PC-3 (cell line): ENCODE data around the gene ZC3H15. TPM values are rescaled to one million over a fixed set of nuclear protein-coding genes. Genes with fewer than 3 reads are reported as not detected.

Experiments
- ATAC-seq: fragments of 200-7000 bp; cut with Tn5 transposase; 2 replicates; pipeline ENCODE4 v1.9.1; 2020; ENCODE audit warnings: mild to moderate bottlenecking, moderate library complexity
- BruUV-seq: library from RNA; stranded (reverse); fragments of 400-500 nt; replicated peaks from 2 replicates; lab custom pipeline; 2021; lab: Mats Ljungman, UMichigan
- CTCF ChIA-PET: fragments of 300-600 bp; sonication (Branson Sonifier 250); formaldehyde crosslinking; loops from one replicate; lab custom pipeline; 2022; ENCODE audit warnings: antibody characterized with exemption; lab: Charles Lee
- POLR2A ChIA-PET: fragments of 300-600 bp; sonication (Branson Sonifier 250); formaldehyde crosslinking; loops from one replicate; lab custom pipeline; 2022; ENCODE audit warnings: antibody characterized with exemption; ENCODE audit not compliant: unreplicated experiment; lab: Charles Lee
- DNase-seq: peaks from one replicate; pipeline ENCODE4 v3.0.0-alpha.2; 2015
- H2AFZ ChIP-seq: fragments of 300-600 bp; sonication (generic); 2 replicates; pipeline ENCODE4 v1.6.0; 2016; ENCODE audit warnings: antibody characterized with exemption, low read length
- H3F3A ChIP-seq: fragments of 300-600 bp; sonication (generic); one replicate; pipeline ENCODE4 v1.6.0; 2017; ENCODE audit warnings: antibody characterized with exemption, low read length, control low read depth, mild to moderate bottlenecking; ENCODE audit not compliant: unreplicated experiment
- H3K27ac ChIP-seq: fragments of 300-600 bp; sonication (generic); 2 replicates; pipeline ENCODE4 v1.5.1; 2016; ENCODE audit warnings: mild to moderate bottlenecking, low read length
- H3K27me3 ChIP-seq: fragments of 300-600 bp; sonication (generic); 2 replicates; pipeline ENCODE4 v1.6.1; 2016; ENCODE audit warnings: low read length, mixed read lengths
- H3K36me3 ChIP-seq: fragments of 300-600 bp; sonication (generic); 2 replicates; pipeline ENCODE4 v1.6.1; 2016; ENCODE audit warnings: low read depth, mixed run types, low read length, mixed read lengths
- H3K4me1 ChIP-seq: fragments of 300-600 bp; sonication (generic); 2 replicates; pipeline ENCODE4 v1.5.1; 2016; ENCODE audit warnings: low read length; ENCODE audit not compliant: insufficient read depth
- H3K4me2 ChIP-seq: fragments of 300-600 bp; sonication (generic); 2 replicates; pipeline ENCODE4 v1.6.0; 2016; ENCODE audit warnings: low read length
- H3K4me3 ChIP-seq: fragments of 300-600 bp; sonication (generic); 2 replicates; pipeline ENCODE4 v1.5.1; 2016; ENCODE audit warnings: mild to moderate bottlenecking, low read length, mixed read lengths
- H3K79me2 ChIP-seq: fragments of 300-600 bp; sonication (generic); 2 replicates; pipeline ENCODE4 v1.6.1; 2017; ENCODE audit warnings: low read length, mixed read lengths
- H3K9ac ChIP-seq: fragments of 300-600 bp; sonication (generic); 2 replicates; pipeline ENCODE4 v1.6.0; 2016; ENCODE audit warnings: mild to moderate bottlenecking, low read length
- H3K9me2 ChIP-seq: fragments of 300-600 bp; sonication (generic); replicated peaks from 2 replicates; pipeline ENCODE4 v1.6.1; 2016; ENCODE audit warnings: mixed run types, low read length, mixed read lengths
- H3K9me3 ChIP-seq: fragments of 300-600 bp; sonication (generic); 2 replicates; pipeline ENCODE4 v1.6.1; 2016; ENCODE audit warnings: low read length, mixed read lengths
- H4K20me1 ChIP-seq: fragments of 300-600 bp; sonication (generic); 2 replicates; pipeline ENCODE4 v1.6.1; 2016; ENCODE audit warnings: low read length, mixed read lengths
- CTCF ChIP-seq: fragments of 300-600 bp; sonication (generic); conservative IDR thresholded peaks from 2 replicates; pipeline ENCODE4 v1.5.1; 2017; ENCODE audit warnings: antibody characterized with exemption, low read depth, mild to moderate bottlenecking, low read length
- EZH2 ChIP-seq: fragments of 300-600 bp; sonication (generic); IDR thresholded peaks from one replicate; pipeline ENCODE4 v1.6.1; 2017; ENCODE audit warnings: antibody characterized with exemption, mild to moderate bottlenecking, low read length; ENCODE audit not compliant: unreplicated experiment
- EZH2phosphoT487 ChIP-seq: fragments of 300-600 bp; sonication (generic); IDR thresholded peaks from 2 replicates; pipeline ENCODE4 v1.6.1; 2018; ENCODE audit warnings: mild to moderate bottlenecking, antibody characterized with exemption, low read length, borderline replicate concordance
- intact Hi-C: fragments of 100-400 bp; cut with micrococcal nuclease; formaldehyde crosslinking; loops from 2 replicates; pipeline ENCODE4 v1.9.0; 2023
- total RNA-seq: library from RNA; depleted of rRNA; stranded (reverse); fragments of >200 nt; gene quantifications from 2 replicates; pipeline ENCODE4 v1.2.3, GENCODE V29; 2014

Gene ZC3H15
- total RNA-seq, 1 experiment from 2014 or later: 58.2 TPM

DNA sequence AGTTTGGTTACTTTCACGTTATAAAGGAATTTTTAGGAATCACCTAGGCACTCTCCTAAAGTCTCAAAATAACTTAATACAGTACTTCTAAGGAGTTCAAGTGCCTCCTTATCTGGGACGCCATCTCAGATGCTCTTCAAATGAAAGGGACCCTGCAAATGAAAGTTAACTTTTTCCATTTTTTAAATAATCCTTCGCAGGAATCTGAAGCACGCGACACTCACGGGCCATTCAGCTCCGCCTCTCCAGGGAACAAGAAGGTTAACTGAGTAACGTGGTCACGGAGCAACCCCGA is 537 bp upstream of the ZC3H15 start:
- no peaks in the 10 kb centered on the region for H3F3A ChIP-seq
- H3K4me2 ChIP-seq: peak overlapping the region; percentile 92
- H2AFZ ChIP-seq: peak overlapping the region; percentile 84
- peak overlapping the region; percentile 90 for H3K4me3 ChIP-seq
- no peaks in the 10 kb centered on the region for H3K36me3 ChIP-seq
- no peaks in the 10 kb centered on the region for H3K9me3 ChIP-seq
- no peaks in the 10 kb centered on the region for H3K9me2 ChIP-seq
- H3K27me3 ChIP-seq: no peaks in the 10 kb centered on the region
- BruUV-seq: TSS peak; percentile 80
- peaks cover 37% of the 10 kb centered on the region for H4K20me1 ChIP-seq
- intact Hi-C loops: loop anchor here (5.0 kb wide), 1 partner anchor 107 kb away; the partner anchor contains the start of gene ITGAV
- CTCF ChIA-PET: no interaction called here
- no peak for DNase-seq
- peaks cover 72% of the 10 kb centered on the region for H3K79me2 ChIP-seq
- H3K4me1 ChIP-seq: peaks cover 22% of the 10 kb centered on the region
- POLR2A ChIA-PET: interaction anchor here (0.6 to 0.8 kb wide), 5 partner anchors 157 to 1752 kb away, joined by 3 to 6 read pairs (median 5); no protein-coding TSS in a partner anchor
- TF ChIP-seq EZH2phosphoT487 (no peak), CTCF (no peak)
- no peak for ATAC-seq
- H3K9ac ChIP-seq: peak overlapping the region; percentile 93
- peak overlapping the region; percentile 72 for H3K27ac ChIP-seq

DNA sequence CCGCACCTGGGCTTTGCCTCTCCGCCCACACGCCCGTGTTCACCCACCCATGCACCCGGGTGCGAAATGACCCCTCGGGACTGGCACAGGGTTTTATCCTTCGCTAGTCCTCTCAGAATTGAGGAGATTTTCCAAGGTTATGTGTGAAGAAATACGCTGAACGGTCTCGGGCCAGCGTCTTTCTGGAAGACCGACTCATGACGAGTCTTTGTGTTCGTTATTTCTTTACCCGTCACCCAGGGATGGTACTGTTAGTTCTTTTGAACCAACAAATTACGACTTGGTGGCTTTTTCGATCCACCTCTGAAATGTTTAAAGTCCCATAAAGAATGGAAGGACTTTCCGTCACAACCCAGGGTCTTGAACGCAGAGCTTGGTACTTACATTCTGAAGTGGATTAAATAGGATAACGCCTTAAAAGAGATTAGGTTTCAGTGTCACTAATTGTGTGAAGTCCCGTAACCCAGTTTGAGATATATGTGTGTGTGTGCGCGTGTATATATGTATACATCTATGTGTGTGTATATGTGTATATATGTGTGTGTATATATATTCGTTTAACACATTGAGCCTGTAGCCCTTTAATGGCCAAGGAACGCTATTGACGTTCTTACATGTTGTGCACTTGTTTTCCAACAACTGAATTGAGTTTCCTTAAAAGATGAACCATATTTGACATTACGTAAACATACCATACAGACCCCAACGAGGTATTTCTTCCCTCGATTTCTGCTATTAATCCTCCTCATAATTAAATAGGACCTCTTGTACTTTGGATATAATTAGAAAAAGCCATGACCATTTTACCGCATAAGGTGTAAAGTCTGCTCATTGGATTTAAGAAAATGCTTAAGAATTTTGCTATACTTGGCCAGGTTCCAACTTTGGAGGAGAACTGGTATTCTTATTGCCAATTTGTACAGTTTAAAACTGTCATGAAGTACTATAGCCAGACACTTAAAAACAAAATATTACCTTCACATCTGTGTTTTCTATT is 889 bp downstream of the ZC3H15 start:
- TF ChIP-seq CTCF: no peak
- no peak for TF ChIP-seq EZH2phosphoT487
- no peaks in the 10 kb centered on the region for H3K9me2 ChIP-seq
- peak overlapping the region; percentile 90 for H3K4me3 ChIP-seq
- peak; percentile 32 for DNase-seq
- H3K9ac ChIP-seq: peak overlapping the region; percentile 93
- H3K79me2 ChIP-seq: peaks cover 86% of the 10 kb centered on the region
- H2AFZ ChIP-seq: peak overlapping the region; percentile 84
- H3K36me3 ChIP-seq: no peaks in the 10 kb centered on the region
- peak overlapping the region; percentile 92 for H3K4me2 ChIP-seq
- ATAC-seq: no peak
- ChIA-PET POLR2A (no interaction called here), CTCF (no interaction called here)
- TSS peak; percentile 52 for BruUV-seq
- H3K4me1 ChIP-seq: peaks cover 22% of the 10 kb centered on the region
- H3K9me3 ChIP-seq: no peaks in the 10 kb centered on the region
- H4K20me1 ChIP-seq: peaks cover 51% of the 10 kb centered on the region
- no peaks in the 10 kb centered on the region for H3F3A ChIP-seq
- H3K27ac ChIP-seq: peak overlapping the region; percentile 72
- H3K27me3 ChIP-seq: no peaks in the 10 kb centered on the region
- intact Hi-C loops: loop anchor here (5.0 kb wide), 1 partner anchor 105 kb away; the partner anchor contains the start of gene ITGAV

- BruUV-seq: no TSS peak
Observed at GRCh38 chr2:186493564-186494085, 7.6 kb downstream of the ZC3H15 start.

More at GRCh38 chr2:186493564-186494085, 7.6 kb downstream of the ZC3H15 start:
- Histone ChIP-seq H4K20me1 (peaks cover 78% of the 10 kb centered on the region), H3K79me2 (peaks cover 97% of the 10 kb centered on the region), H3K9me2 (no peaks in the 10 kb centered on the region), H3K27me3 (no peaks in the 10 kb centered on the region), H3K4me3 (no peak overlapping the region), H3F3A (no peaks in the 10 kb centered on the region), H3K9me3 (no peaks in the 10 kb centered on the region), H3K9ac (no peak overlapping the region), H3K36me3 (peaks cover 31% of the 10 kb centered on the region), H3K27ac (no peak overlapping the region), H3K4me2 (no peak overlapping the region), H3K4me1 (peaks cover 19% of the 10 kb centered on the region), H2AFZ (no peak overlapping the region)
- CTCF ChIA-PET: no interaction called here
- intact Hi-C loops: no loop called here
- POLR2A ChIA-PET: no interaction called here
- no peak for TF ChIP-seq EZH2
- no peak for TF ChIP-seq EZH2phosphoT487
- no peak for TF ChIP-seq CTCF
- ATAC-seq (no peak), DNase-seq (no peak)
